H1 (cell line): ENCODE measurements around the gene DOK1. TPM values are rescaled to one million over a fixed set of nuclear protein-coding genes. Genes with fewer than 3 reads are reported as not detected.
A peak's percentile ranks its signal among the peaks of the same experiment; 100 is the strongest.

ENCODE experiments used
- CTCF ChIA-PET: fragments of 300-600 bp; sonication (Branson Sonifier 250); formaldehyde crosslinking; loops from one replicate; lab custom pipeline; 2021; ENCODE audit not compliant: partially characterized antibody; lab: Charles Lee
- POLR2A ChIA-PET: fragments of 300-600 bp; sonication (Branson Sonifier 250); formaldehyde crosslinking; loops from one replicate; lab custom pipeline; 2021; ENCODE audit warnings: inconsistent platforms; ENCODE audit not compliant: partially characterized antibody; lab: Charles Lee
- DNase-seq, 2 experiments: peaks; one replicate each; pipeline versions ENCODE4 v3.0.0 to v3.0.0-alpha.2; 2010 to 2022; ENCODE audit warnings: low spot score in 2 of 2, low read depth in 1 of 2, mixed read lengths in 1 of 2
- FAIRE-seq: peaks from 2 replicates; lab custom pipeline; 2011; peaks lifted over from hg19 to GRCh38; lab: Jason Lieb, UNC
- H2AFZ ChIP-seq: 2 replicates; pipeline ENCODE4 v1.8.1; 2012; ENCODE audit warnings: low read length, inconsistent platforms
- H2AK5ac ChIP-seq: 2 replicates; pipeline ENCODE4 v1.6.1; 2013; ENCODE audit warnings: low read depth, low read length
- H2BK120ac ChIP-seq: replicated peaks from 2 replicates; pipeline ENCODE3; 2013; ENCODE audit warnings: low read depth, low read length, inconsistent platforms
- H2BK12ac ChIP-seq: 2 replicates; pipeline ENCODE4 v1.6.1; 2013; ENCODE audit warnings: low read depth, low read length
- H2BK15ac ChIP-seq: 2 replicates; pipeline ENCODE4 v1.6.1; 2013; ENCODE audit warnings: low read length
- H2BK20ac ChIP-seq: 2 replicates; pipeline ENCODE4 v1.6.1; 2013; ENCODE audit warnings: low read length
- H2BK5ac ChIP-seq: 2 replicates; pipeline ENCODE4 v1.6.1; 2013; ENCODE audit warnings: low read depth, low read length
- H3K14ac ChIP-seq: 2 replicates; pipeline ENCODE4 v1.6.1; 2013; ENCODE audit warnings: inconsistent platforms; ENCODE audit not compliant: insufficient read length
- H3K18ac ChIP-seq: 2 replicates; pipeline ENCODE4 v1.6.1; 2013; ENCODE audit warnings: low read length; ENCODE audit errors: extremely low read depth
- H3K23ac ChIP-seq: 2 replicates; pipeline ENCODE4 v1.6.1; 2013; ENCODE audit warnings: inconsistent platforms; ENCODE audit not compliant: insufficient read length
- H3K23me2 ChIP-seq: 2 replicates; pipeline ENCODE4 v1.6.1; 2013; ENCODE audit warnings: low read depth, low read length
- H3K27ac ChIP-seq: 2 replicates; pipeline ENCODE4 v1.6.1; 2011; ENCODE audit warnings: low read depth, low read length, inconsistent platforms
- H3K27me3 ChIP-seq, 4 experiments: replicated peaks in 1 of 4; 1 replicate in 1 of 4; 2 replicates in 3 of 4; pipeline versions ENCODE4 v1.6.1 to v1.8.1; 2011 to 2013; ENCODE audit warnings: low read length in 3 of 4, mild to moderate bottlenecking in 3 of 4, inconsistent platforms in 2 of 4, mixed read lengths in 2 of 4, moderate library complexity in 1 of 4; ENCODE audit not compliant: control insufficient read depth in 3 of 4, insufficient read depth in 3 of 4; ENCODE audit errors: extremely low read depth in 1 of 4
- H3K36me3 ChIP-seq, 4 experiments: 2 replicates each; pipeline versions ENCODE4 v1.6.1 to v1.8.1; 2011 to 2013; ENCODE audit warnings: mild to moderate bottlenecking in 4 of 4, low read length in 3 of 4, moderate library complexity in 2 of 4, control low read depth in 1 of 4, inconsistent platforms in 1 of 4; ENCODE audit not compliant: insufficient read depth in 4 of 4, control insufficient read depth in 2 of 4
- H3K4ac ChIP-seq: replicated peaks from 2 replicates; pipeline ENCODE3; 2013; ENCODE audit warnings: low read length, low read depth, mixed read lengths, inconsistent platforms; ENCODE audit not compliant: insufficient read length
- H3K4me1 ChIP-seq, 4 experiments: replicated peaks in 1 of 4; 1 replicate in 1 of 4; 2 replicates in 3 of 4; pipeline versions ENCODE4 v1.6.1 to v1.8.1; 2011 to 2013; ENCODE audit warnings: low read length in 3 of 4, inconsistent platforms in 2 of 4, mixed read lengths in 1 of 4; ENCODE audit not compliant: insufficient read depth in 4 of 4, control insufficient read depth in 3 of 4
- H3K4me2 ChIP-seq, 2 experiments: 2 replicates each; pipeline versions ENCODE4 v1.6.1 to v1.8.1; 2011 to 2013; ENCODE audit warnings: low read depth in 2 of 2, low read length in 2 of 2, control low read depth in 1 of 2, inconsistent platforms in 1 of 2, mild to moderate bottlenecking in 1 of 2; ENCODE audit not compliant: insufficient read depth in 1 of 2
- H3K4me3 ChIP-seq, 4 experiments: fragments of 200-600, 300-600 bp in 1 of 4; sonication (generic), shearing (Covaris generic), sonication (Bioruptor Twin) in 1 of 4; 2 replicates each; pipeline versions ENCODE4 v1.5.1 to v1.8.1; 2011 to 2016; ENCODE audit warnings: low read length in 4 of 4, low read depth in 3 of 4, control low read depth in 2 of 4, inconsistent platforms in 2 of 4, mild to moderate bottlenecking in 2 of 4, mixed read lengths in 1 of 4, moderate library complexity in 1 of 4; ENCODE audit not compliant: insufficient read depth in 2 of 4; ENCODE audit errors: extremely low read depth in 1 of 4
- H3K56ac ChIP-seq: replicated peaks from 2 replicates; pipeline ENCODE3; 2013; ENCODE audit warnings: low read depth, mild to moderate bottlenecking, mixed read lengths, low read length, inconsistent platforms; ENCODE audit not compliant: insufficient read length
- H3K79me1 ChIP-seq: 2 replicates; pipeline ENCODE4 v1.6.1; 2013; ENCODE audit warnings: low read depth, low read length, control low read depth
- H3K79me2 ChIP-seq, 2 experiments: 2 replicates each; pipeline versions ENCODE4 v1.6.1 to v1.8.1; 2012 to 2013; ENCODE audit warnings: low read length in 2 of 2, mild to moderate bottlenecking in 2 of 2, inconsistent platforms in 1 of 2; ENCODE audit not compliant: insufficient read depth in 2 of 2, control insufficient read depth in 1 of 2
- H3K9ac ChIP-seq, 4 experiments: replicated peaks in 1 of 4; 1 replicate in 1 of 4; 2 replicates in 3 of 4; pipeline versions ENCODE4 v1.6.1 to v1.8.1; 2011 to 2013; ENCODE audit warnings: low read depth in 3 of 4, low read length in 3 of 4, control low read depth in 2 of 4, mild to moderate bottlenecking in 2 of 4, moderate library complexity in 2 of 4, inconsistent platforms in 1 of 4; ENCODE audit errors: extremely low read depth in 1 of 4
- H3K9me3 ChIP-seq, 2 experiments: 2 replicates each; pipeline versions ENCODE4 v1.6.1 to v1.8.1; 2012 to 2013; ENCODE audit warnings: mild to moderate bottlenecking in 2 of 2, moderate library complexity in 2 of 2, control low read depth in 1 of 2, inconsistent platforms in 1 of 2, low read depth in 1 of 2, low read length in 1 of 2, mixed read lengths in 1 of 2; ENCODE audit not compliant: insufficient read depth in 2 of 2
- H4K20me1 ChIP-seq, 2 experiments: replicated peaks in 1 of 2; 2 replicates each; pipeline versions ENCODE3 to v1.8.1; 2011 to 2013; ENCODE audit warnings: inconsistent platforms in 2 of 2, low read length in 2 of 2, mild to moderate bottlenecking in 1 of 2; ENCODE audit not compliant: insufficient read depth in 2 of 2, control insufficient read depth in 1 of 2
- H4K5ac ChIP-seq: 2 replicates; pipeline ENCODE4 v1.6.1; 2013; ENCODE audit warnings: low read length, low read depth, mixed read lengths, inconsistent platforms; ENCODE audit not compliant: insufficient read length
- H4K8ac ChIP-seq: 2 replicates; pipeline ENCODE4 v1.8.0; 2013; ENCODE audit warnings: mild to moderate bottlenecking, moderate library complexity, low read length, inconsistent platforms; ENCODE audit not compliant: insufficient read depth; ENCODE audit errors: extremely low read depth
- H4K91ac ChIP-seq: replicated peaks from 2 replicates; pipeline ENCODE3; 2013; ENCODE audit warnings: low read length, mixed read lengths, inconsistent platforms; ENCODE audit not compliant: insufficient read length
- JUND ChIP-seq: IDR thresholded peaks from 2 replicates; pipeline ENCODE4 v1.6.1; 2011; ENCODE audit warnings: mild to moderate bottlenecking, improper control_type of control experiment, low read length
- POLR2A ChIP-seq, 2 experiments: IDR thresholded peaks; 1 replicate in 1 of 2; 2 replicates in 1 of 2; pipeline ENCODE4 v1.6.1; 2011; ENCODE audit warnings: low read depth in 2 of 2, low read length in 2 of 2, mild to moderate bottlenecking in 2 of 2; ENCODE audit errors: control extremely low read depth in 1 of 2
- RBBP5 ChIP-seq: IDR thresholded peaks from 2 replicates; pipeline ENCODE4 v1.7.1; 2012; ENCODE audit warnings: low read depth, mild to moderate bottlenecking, inconsistent platforms, low read length, moderate library complexity, borderline replicate concordance
- SIN3A ChIP-seq, 2 experiments: IDR thresholded peaks in 1 of 2; conservative IDR thresholded peaks in 1 of 2; 2 replicates each; pipeline ENCODE4 v1.6.1; 2011 to 2012; ENCODE audit warnings: low read length in 2 of 2, improper control_type of control experiment in 1 of 2, low read depth in 1 of 2, mild to moderate bottlenecking in 1 of 2
- WGBS, 2 experiments: shearing (Covaris generic) in 1 of 2; methylation state at CpG; one replicate each; pipeline versions ENCODE4 v1.1.6 to v1.1.7; 2013 to 2015; ENCODE audit warnings: low lambda C conversion rate in 2 of 2, mixed read lengths in 2 of 2, inconsistent platforms in 1 of 2, low coverage in 1 of 2, missing lambda C conversion rate in 1 of 2; ENCODE audit not compliant: insufficient replicate concordance in 2 of 2, insufficient coverage in 1 of 2, insufficient read length in 1 of 2; ENCODE audit errors: extremely low coverage in 1 of 2, missing lambda C conversion rate in 1 of 2; 5-methylcytosine and 5-hydroxymethylcytosine counted together
- polyA plus RNA-seq, 7 experiments: library from polyadenylated mRNA; depleted of rRNA in 3 of 7; stranded (reverse) in 5 of 7; unstranded in 2 of 7; fragments of >200 nt in 5 of 7; fragments of 200-250 nt in 2 of 7; gene quantifications; 1 replicate in 5 of 7; 2 replicates in 1 of 7; 4 replicates in 1 of 7; pipeline versions ENCODE4 v1.2.1 to v1.2.3, GENCODE V29; 2011 to 2013; ENCODE audit warnings: missing spikeins in 2 of 7, mixed read lengths in 2 of 7
- total RNA-seq: library from RNA; stranded (reverse); fragmentation: NEBNext Ultra II Directional; extraction: Animal tissue kit (Norgen Biotek cat#: 25700); gene quantifications from 2 replicates; pipeline ENCODE4 v1.2.1, GENCODE V29; 2021

The DOK1 gene
- total and polyA plus RNA-seq, 2 of the 8 experiments (the other 6 are each of a cell fraction or from before 2014, with no cell fraction given), result 11.0 to 14.3 TPM

- WGBS, 2 experiments, result 82% methylated on average over 4 of the region's 4 CpGs; no CpG with 5 or more reads in 1 of the 2 experiments
- no peak overlapping the region for H2BK12ac ChIP-seq
- POLR2A ChIA-PET, result interaction anchor here (1.3 to 5.9 kb wide), 3 partner anchors 11 to 93 kb away, joined by 3 to 73 read pairs (median 39); partner anchors contain the start of gene LBX2
Measured at GRCh38 chr2:74533464-74533863, 21.1 kb upstream of the DOK1 start.

More at GRCh38 chr2:74533464-74533863, 21.1 kb upstream of the DOK1 start:
- no peak overlapping the region for H3K9ac ChIP-seq
- H2BK5ac ChIP-seq, result no peak overlapping the region
- H3K27ac ChIP-seq, result no peak overlapping the region
- H3K23me2 ChIP-seq, result peaks cover 9% of the 10 kb centered on the region; the same call in 1 of the 2 replicates
- no peak overlapping the region for H2BK15ac ChIP-seq
- no peak overlapping the region for H3K4ac ChIP-seq
- FAIRE-seq, result no peak
- no peaks in the 10 kb centered on the region for H3K9me3 ChIP-seq
- H3K56ac ChIP-seq, result no peak overlapping the region
- no peak overlapping the region for H2BK120ac ChIP-seq
- H3K79me2 ChIP-seq, result peaks cover 0 to 9% of the 10 kb centered on the region in 2 experiments; a peak in 2 of 4 replicates
- no peaks in the 10 kb centered on the region; a peak in 1 of 7 replicates for H3K27me3 ChIP-seq
- no peak overlapping the region for H3K4me3 ChIP-seq
- no peak overlapping the region for H3K4me2 ChIP-seq
- no peak overlapping the region for H4K5ac ChIP-seq
- DNase-seq, result no peak
- CTCF ChIA-PET, result interaction anchor here (1.0 to 7.0 kb wide), 7 partner anchors 9 to 54 kb away, joined by 3 to 53 read pairs (median 4); no protein-coding TSS in a partner anchor
- H3K18ac ChIP-seq, result no peak overlapping the region
- H2AK5ac ChIP-seq, result no peak overlapping the region
- no peak overlapping the region for H3K14ac ChIP-seq
- no peak overlapping the region for H4K8ac ChIP-seq
- H3K4me1 ChIP-seq, result peaks cover 4 to 9% (median 6%) of the 10 kb centered on the region in 4 experiments; a peak in 6 of 7 replicates
- H4K20me1 ChIP-seq, result peaks cover 6 to 8% of the 10 kb centered on the region in 2 experiments
- no peak overlapping the region for H2AFZ ChIP-seq
- no peak overlapping the region for H2BK20ac ChIP-seq
- no peak overlapping the region for H3K23ac ChIP-seq
- H4K91ac ChIP-seq, result no peak overlapping the region
- H3K36me3 ChIP-seq, result peaks cover 2 to 17% (median 10%) of the 10 kb centered on the region in 4 experiments; a peak in 7 of 8 replicates
- TF ChIP-seq RBBP5 (no peak), JUND (no peak), SIN3A (conservative IDR thresholded peaks at IDR 0.05 in 1 of 2, IDR thresholded peaks at IDR 0.05 in 1 of 2; ENCODE audit: low read depth in 1 of 2, low read length in 2 of 2) (no peak), POLR2A (IDR thresholded peaks at IDR 0.05; ENCODE audit: control extremely low read depth in 1 of 2, low read depth in 2 of 2, low read length in 2 of 2) (peak in 1 of 2 experiments; percentile 47; a peak in 1 of 3 replicates)
- H3K79me1 ChIP-seq, result peaks cover 5% of the 10 kb centered on the region
